ENCODE data around the gene GMDS. TPM values are rescaled to one million over a fixed set of nuclear protein-coding genes. Genes with fewer than 3 reads are reported as not detected.

The GMDS gene
- total and polyA plus RNA-seq, 11 donors: 4.5 to 10.7 (median 7.0) TPM

- H3K4me3 ChIP-seq: no peak overlapping the region
- no peaks in the 10 kb centered on the region for H3K27me3 ChIP-seq
- no peak overlapping the region for H3K27ac ChIP-seq
- peaks cover 0 to 10% (median 0%) of the 10 kb centered on the region in 12 donors for H3K4me1 ChIP-seq
- H3K36me3 ChIP-seq: no peaks in the 10 kb centered on the region
- WGBS, 4 donors: 87 to 91% (median 88%) methylated on average over 12 of the region's 12 CpGs
- intact Hi-C loops (cut with DNase I): no loop called here
- DNase-seq (no peak), ATAC-seq (no peak)
- no peak for TF ChIP-seq POLR2A (IDR thresholded peaks at IDR 0.05)
- TF ChIP-seq CTCF (IDR thresholded peaks at IDR 0.05): no peak
- no peaks in the 10 kb centered on the region for H3K9me3 ChIP-seq
Observed at GRCh38 chr6:1644516-1645060, 600.8 kb downstream of the GMDS start.

- intact Hi-C loops (cut with DNase I): no loop called here
- Histone ChIP-seq H3K27ac (no peak overlapping the region), H3K9me3 (no peaks in the 10 kb centered on the region), H3K27me3 (no peaks in the 10 kb centered on the region), H3K4me3 (no peak overlapping the region), H3K4me1 (peaks cover 0 to 10% (median 0%) of the 10 kb centered on the region in 12 donors), H3K36me3 (no peaks in the 10 kb centered on the region)
- TF ChIP-seq CTCF (IDR thresholded peaks at IDR 0.05) (no peak), POLR2A (IDR thresholded peaks at IDR 0.05) (no peak)
- ATAC-seq (no peak), DNase-seq (no peak)
- 74 to 91% (median 87%) methylated on average over 8 to 18 of the region's 18 CpGs for WGBS, 4 donors
Observed at GRCh38 chr6:1643830-1644445, 601.5 kb downstream of the GMDS start.

GRCh38 chr6:1643111-1643510 is 602.3 kb downstream of the GMDS start:
- no peak for ATAC-seq
- no peak overlapping the region for H3K27ac ChIP-seq
- no peak for DNase-seq

More at GRCh38 chr6:1643111-1643510, 602.3 kb downstream of the GMDS start:
- Histone ChIP-seq H3K36me3 (no peaks in the 10 kb centered on the region), H3K27me3 (no peaks in the 10 kb centered on the region), H3K4me1 (peaks cover 0 to 10% (median 0%) of the 10 kb centered on the region in 12 donors), H3K9me3 (no peaks in the 10 kb centered on the region), H3K4me3 (no peak overlapping the region)
- 38 to 64% (median 60%) methylated on average over 6 to 7 of the region's 7 CpGs for WGBS, 4 donors
- TF ChIP-seq POLR2A (IDR thresholded peaks at IDR 0.05): no peak
- no peak for TF ChIP-seq CTCF (IDR thresholded peaks at IDR 0.05)
- intact Hi-C loops (cut with DNase I): no loop called here

Data from heart left ventricle (tissue), 16 donors.